A549 (cell line): ENCODE results near the gene PCED1B. TPM values are rescaled to one million over a fixed set of nuclear protein-coding genes. Genes with fewer than 3 reads are reported as not detected.
A peak's percentile ranks its signal among the peaks of the same experiment; 100 is the strongest.

Source experiments
- BHLHE40 ChIP-seq: IDR thresholded peaks from 2 replicates; pipeline ENCODE4 v1.6.1; 2012; ENCODE audit warnings: low read depth, low read length, inconsistent platforms
- CBX8 ChIP-seq: fragments of 200-600 bp; sonication (generic); IDR thresholded peaks from 2 replicates; pipeline ENCODE4 v1.6.1; 2016
- CHD2 ChIP-seq: fragments of 150-350 bp; IDR thresholded peaks from 2 replicates; pipeline ENCODE4 v1.6.1; 2014; ENCODE audit warnings: low read length; ENCODE audit not compliant: partially characterized antibody
- CHD4 ChIP-seq: fragments of 200-600 bp; sonication (generic); IDR thresholded peaks from 2 replicates; pipeline ENCODE4 v1.6.1; 2016; ENCODE audit warnings: antibody characterized with exemption, mild to moderate bottlenecking, borderline replicate concordance
- EHF ChIP-seq: fragments of 250-450 bp; sonication (Bioruptor Pico); IDR thresholded peaks from 2 replicates; pipeline ENCODE4 v1.5.0; 2020; ENCODE audit warnings: mild to moderate bottlenecking
- EHMT2 ChIP-seq: fragments of 200-600 bp; sonication (generic); IDR thresholded peaks from 2 replicates; pipeline ENCODE4 v1.6.1; 2016; ENCODE audit warnings: antibody characterized with exemption, low read depth, mild to moderate bottlenecking, moderate library complexity
- ELK1 ChIP-seq: fragments of 150-350 bp; IDR thresholded peaks from 2 replicates; pipeline ENCODE4 v1.6.1; 2014; ENCODE audit warnings: low read depth, mild to moderate bottlenecking, low read length
- EP300 ChIP-seq, 2 experiments: fragments of >200 bp; sonication (Bioruptor Twin); formaldehyde crosslinking; IDR thresholded peaks; 2 replicates in 1 of 2; 3 replicates in 1 of 2; pipeline ENCODE4 v1.6.1; 2016 to 2017
- ESRRA ChIP-seq: fragments of 150-350 bp; IDR thresholded peaks from 2 replicates; pipeline ENCODE4 v1.6.1; 2014; ENCODE audit warnings: mild to moderate bottlenecking, low read length, borderline replicate concordance
- FOSB ChIP-seq: fragments of 250-450 bp; sonication (Bioruptor Pico); IDR thresholded peaks from 2 replicates; pipeline ENCODE4 v1.5.0; 2020; ENCODE audit warnings: mild to moderate bottlenecking, moderate library complexity
- FOSL2 ChIP-seq, 2 experiments: fragments of 450-650 bp in 1 of 2; fragments of >200 bp in 1 of 2; sonication (Bioruptor Twin) in 1 of 2; formaldehyde crosslinking; IDR thresholded peaks; 2 replicates each; pipeline versions ENCODE4 v1.5.0 to v1.6.1; 2016 to 2020; ENCODE audit warnings: mild to moderate bottlenecking in 1 of 2, moderate library complexity in 1 of 2
- HES2 ChIP-seq: fragments of >200 bp; sonication (Bioruptor Twin); formaldehyde crosslinking; IDR thresholded peaks from 2 replicates; pipeline ENCODE4 v1.6.1; 2016
- HOXB13 ChIP-seq: fragments of 250-450 bp; sonication (Bioruptor Pico); IDR thresholded peaks from 2 replicates; pipeline ENCODE4 v1.5.0; 2020; ENCODE audit warnings: low read depth, mild to moderate bottlenecking, moderate library complexity
- JUN ChIP-seq, 2 experiments: fragments of >200 bp; sonication (Bioruptor Twin); formaldehyde crosslinking; IDR thresholded peaks; 2 replicates in 1 of 2; 3 replicates in 1 of 2; pipeline ENCODE4 v1.6.1; 2016 to 2017
- MAZ ChIP-seq: fragments of 150-350 bp; IDR thresholded peaks from 2 replicates; pipeline ENCODE4 v1.6.1; 2014; ENCODE audit warnings: antibody characterized with exemption, low read depth, low read length, borderline replicate concordance
- NFE2L2 ChIP-seq: fragments of 150-350 bp; conservative IDR thresholded peaks from 2 replicates; pipeline ENCODE4 v1.6.1; 2014; ENCODE audit warnings: low read length
- NPAS2 ChIP-seq: fragments of 250-450 bp; sonication (Bioruptor Pico); IDR thresholded peaks from 2 replicates; pipeline ENCODE4 v1.8.0; 2022; ENCODE audit warnings: mild to moderate bottlenecking, moderate library complexity, borderline replicate concordance
- NR3C1 ChIP-seq: fragments of >200 bp; sonication (Bioruptor Twin); formaldehyde crosslinking; IDR thresholded peaks from 3 replicates; pipeline ENCODE4 v1.6.1; 2017
- PHF8 ChIP-seq: fragments of 200-600 bp; sonication (generic); IDR thresholded peaks from 2 replicates; pipeline ENCODE4 v1.6.1; 2016; ENCODE audit warnings: low read depth, mild to moderate bottlenecking, antibody characterized with exemption, moderate library complexity, borderline replicate concordance
- POLR2A ChIP-seq: IDR thresholded peaks from 2 replicates; pipeline ENCODE4 v1.6.1; 2012; ENCODE audit warnings: mild to moderate bottlenecking, low read length
- RAD21 ChIP-seq, 2 experiments: fragments of >200 bp in 1 of 2; sonication (Bioruptor Twin) in 1 of 2; formaldehyde crosslinking in 1 of 2; IDR thresholded peaks in 1 of 2; conservative IDR thresholded peaks in 1 of 2; 2 replicates in 1 of 2; 3 replicates in 1 of 2; pipeline ENCODE4 v1.6.1; 2012 to 2018; ENCODE audit warnings: inconsistent platforms in 1 of 2
- RNF2 ChIP-seq: fragments of 200-600 bp; sonication (generic); IDR thresholded peaks from 2 replicates; pipeline ENCODE4 v1.6.1; 2016; ENCODE audit warnings: low read depth, mild to moderate bottlenecking, antibody characterized with exemption, moderate library complexity, borderline replicate concordance
- ZFP36 ChIP-seq: fragments of 450-650 bp; IDR thresholded peaks from 2 replicates; pipeline ENCODE4 v1.6.1; 2014; ENCODE audit warnings: borderline replicate concordance; ENCODE audit not compliant: partially characterized antibody
- polyA plus RNA-seq, 4 experiments: library from polyadenylated mRNA; depleted of rRNA in 3 of 4; stranded (reverse); fragments of >200 nt; fragmentation: RNase III in 1 of 4; extraction: RNeasy Plus Mini Kit Qiagen cat#74134 plus additional on column Dnase treatment in 1 of 4; gene quantifications; 2 replicates in 3 of 4; 3 replicates in 1 of 4; pipeline ENCODE4 v1.2.3, GENCODE V29; 2011 to 2017
- TF ChIP-seq, protein P1 (sequence below): fragments of 450-650 bp; IDR thresholded peaks from 2 replicates; pipeline ENCODE4 v1.6.1; 2014; ENCODE audit warnings: antibody characterized with exemption
- TF ChIP-seq, protein P2 (sequence below): fragments of 250-450 bp; sonication (Bioruptor Pico); IDR thresholded peaks from 2 replicates; pipeline ENCODE4 v1.5.0; 2021; ENCODE audit warnings: mild to moderate bottlenecking, moderate library complexity, borderline replicate concordance

PCED1B gene
- polyA plus RNA-seq, 2 of the 4 experiments (the other 2 are of a cell fraction): 74.6 to 108 TPM

DNA sequence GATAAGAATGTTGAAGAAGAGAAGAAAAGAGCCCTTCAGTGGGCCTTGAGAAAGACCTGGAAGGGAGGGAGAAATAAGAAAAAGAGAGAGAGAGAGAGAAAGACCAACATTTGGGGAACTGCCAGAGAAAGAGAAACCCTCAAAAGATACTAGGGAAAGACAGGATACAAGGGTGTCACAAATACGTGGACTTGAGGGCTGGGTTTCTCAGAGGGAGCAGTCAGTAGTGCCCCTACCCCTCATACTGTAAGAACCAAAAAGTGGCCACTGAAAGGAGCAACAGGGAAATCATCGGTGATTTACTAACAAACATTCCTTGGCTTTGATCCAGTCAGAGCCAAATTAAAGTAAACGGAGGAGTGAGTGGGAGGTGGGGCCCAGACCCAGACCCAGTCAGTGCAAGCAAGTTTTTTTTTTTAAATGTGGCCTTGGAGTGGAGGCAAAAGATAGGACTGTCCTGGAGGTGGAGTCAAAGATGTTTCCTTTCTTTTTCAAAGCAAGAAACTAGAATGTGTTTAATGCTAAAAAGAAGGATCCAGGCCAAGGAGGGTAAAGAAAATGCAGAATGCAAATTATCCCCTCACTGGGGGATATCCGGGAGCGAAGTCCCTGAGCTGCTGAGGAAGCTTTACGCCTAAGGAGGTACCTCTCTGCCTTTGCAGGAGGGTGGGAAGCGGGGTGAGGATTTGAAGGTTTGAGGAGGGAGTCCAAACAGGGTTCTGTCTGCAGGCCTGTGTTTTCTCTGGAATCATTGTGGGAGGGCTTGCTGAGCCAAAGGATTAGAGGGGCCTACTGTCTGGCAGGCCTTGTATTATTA lies 143.8 kb downstream of the PCED1B start (continued):
- no peak for TF ChIP-seq CHD4
- TF ChIP-seq EP300 (IDR thresholded peaks at IDR 0.05): peak in 1 of 2 experiments; percentile 43; a peak in 2 of 5 replicates
- TF ChIP-seq POLR2A: peak; percentile 44
- no peak for TF ChIP-seq EHMT2
- TF ChIP-seq, protein P1, sequence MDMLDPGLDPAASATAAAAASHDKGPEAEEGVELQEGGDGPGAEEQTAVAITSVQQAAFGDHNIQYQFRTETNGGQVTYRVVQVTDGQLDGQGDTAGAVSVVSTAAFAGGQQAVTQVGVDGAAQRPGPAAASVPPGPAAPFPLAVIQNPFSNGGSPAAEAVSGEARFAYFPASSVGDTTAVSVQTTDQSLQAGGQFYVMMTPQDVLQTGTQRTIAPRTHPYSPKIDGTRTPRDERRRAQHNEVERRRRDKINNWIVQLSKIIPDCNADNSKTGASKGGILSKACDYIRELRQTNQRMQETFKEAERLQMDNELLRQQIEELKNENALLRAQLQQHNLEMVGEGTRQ: no peak
- TF ChIP-seq NPAS2 (CRISPR knock-in tag): peak; percentile 32; the same call in 1 of the 2 replicates
- no peak for TF ChIP-seq ESRRA
- no peak for TF ChIP-seq CBX8
- no peak for TF ChIP-seq FOSL2 (IDR thresholded peaks at IDR 0.05)
- TF ChIP-seq FOSL2 (CRISPR knock-in tag; IDR thresholded peaks at IDR 0.05): peak; percentile 45
- TF ChIP-seq PHF8: no peak
- TF ChIP-seq MAZ: no peak
- TF ChIP-seq RAD21 (conservative IDR thresholded peaks at IDR 0.05 in 1 of 2, IDR thresholded peaks at IDR 0.05 in 1 of 2): peak; percentile 41 to 48; a peak in 4 of 5 replicates
- TF ChIP-seq CHD2: no peak
- TF ChIP-seq ELK1: no peak
- TF ChIP-seq NR3C1: no peak
- TF ChIP-seq, protein P2, sequence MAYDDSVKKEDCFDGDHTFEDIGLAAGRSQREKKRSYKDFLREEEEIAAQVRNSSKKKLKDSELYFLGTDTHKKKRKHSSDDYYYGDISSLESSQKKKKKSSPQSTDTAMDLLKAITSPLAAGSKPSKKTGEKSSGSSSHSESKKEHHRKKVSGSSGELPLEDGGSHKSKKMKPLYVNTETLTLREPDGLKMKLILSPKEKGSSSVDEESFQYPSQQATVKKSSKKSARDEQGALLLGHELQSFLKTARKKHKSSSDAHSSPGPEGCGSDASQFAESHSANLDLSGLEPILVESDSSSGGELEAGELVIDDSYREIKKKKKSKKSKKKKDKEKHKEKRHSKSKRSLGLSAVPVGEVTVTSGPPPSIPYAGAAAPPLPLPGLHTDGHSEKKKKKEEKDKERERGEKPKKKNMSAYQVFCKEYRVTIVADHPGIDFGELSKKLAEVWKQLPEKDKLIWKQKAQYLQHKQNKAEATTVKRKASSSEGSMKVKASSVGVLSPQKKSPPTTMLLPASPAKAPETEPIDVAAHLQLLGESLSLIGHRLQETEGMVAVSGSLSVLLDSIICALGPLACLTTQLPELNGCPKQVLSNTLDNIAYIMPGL (CRISPR knock-in tag): no peak
- no peak for TF ChIP-seq HES2
- TF ChIP-seq ZFP36: no peak
- peak in 1 of 2 experiments; percentile 91; a peak in 3 of 5 replicates for TF ChIP-seq JUN (IDR thresholded peaks at IDR 0.05)
- TF ChIP-seq HOXB13 (CRISPR knock-in tag): peak; percentile 86
- TF ChIP-seq RNF2: no peak
- TF ChIP-seq EHF (CRISPR knock-in tag): peak; percentile 76; the same call in 1 of the 2 replicates
- TF ChIP-seq FOSB (CRISPR knock-in tag): peak; percentile 96
- no peak for TF ChIP-seq NFE2L2
- no peak for TF ChIP-seq BHLHE40
